Measurements from ENCODE around the gene LMX1B. TPM values are rescaled to one million over a fixed set of nuclear protein-coding genes. Genes with fewer than 3 reads are reported as not detected.

LMX1B gene
- total RNA-seq, 1 donor from 2014 or later, result 0.27 TPM

- Mint-ChIP-seq H3K4me1 (ENCODE audit: unreplicated experiment) (peaks cover 9% of the 10 kb centered on the region), H3K36me3 (ENCODE audit: unreplicated experiment) (no peaks in the 10 kb centered on the region), H3K27ac (ENCODE audit: unreplicated experiment) (no peak overlapping the region), H3K4me3 (ENCODE audit: unreplicated experiment) (no peak overlapping the region), H3K9me3 (ENCODE audit: unreplicated experiment) (no peaks in the 10 kb centered on the region), H3K27me3 (ENCODE audit: unreplicated experiment) (peaks cover 66% of the 10 kb centered on the region)
- DNase-seq (ENCODE audit: extremely low spot score, unreplicated experiment), result no peak
- TF ChIP-seq, protein P1, sequence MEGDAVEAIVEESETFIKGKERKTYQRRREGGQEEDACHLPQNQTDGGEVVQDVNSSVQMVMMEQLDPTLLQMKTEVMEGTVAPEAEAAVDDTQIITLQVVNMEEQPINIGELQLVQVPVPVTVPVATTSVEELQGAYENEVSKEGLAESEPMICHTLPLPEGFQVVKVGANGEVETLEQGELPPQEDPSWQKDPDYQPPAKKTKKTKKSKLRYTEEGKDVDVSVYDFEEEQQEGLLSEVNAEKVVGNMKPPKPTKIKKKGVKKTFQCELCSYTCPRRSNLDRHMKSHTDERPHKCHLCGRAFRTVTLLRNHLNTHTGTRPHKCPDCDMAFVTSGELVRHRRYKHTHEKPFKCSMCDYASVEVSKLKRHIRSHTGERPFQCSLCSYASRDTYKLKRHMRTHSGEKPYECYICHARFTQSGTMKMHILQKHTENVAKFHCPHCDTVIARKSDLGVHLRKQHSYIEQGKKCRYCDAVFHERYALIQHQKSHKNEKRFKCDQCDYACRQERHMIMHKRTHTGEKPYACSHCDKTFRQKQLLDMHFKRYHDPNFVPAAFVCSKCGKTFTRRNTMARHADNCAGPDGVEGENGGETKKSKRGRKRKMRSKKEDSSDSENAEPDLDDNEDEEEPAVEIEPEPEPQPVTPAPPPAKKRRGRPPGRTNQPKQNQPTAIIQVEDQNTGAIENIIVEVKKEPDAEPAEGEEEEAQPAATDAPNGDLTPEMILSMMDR (IDR thresholded peaks at IDR 0.05), result no peak
These were observed 14.4 kb downstream of the LMX1B start for GRCh38 chr9:126628146-126628545.

GRCh38 chr9:126628969-126629674 is 15.4 kb downstream of the LMX1B start:
- no peak overlapping the region for H3K27ac Mint-ChIP-seq (ENCODE audit: unreplicated experiment)
- H3K9me3 Mint-ChIP-seq (ENCODE audit: unreplicated experiment), result no peaks in the 10 kb centered on the region
- H3K4me1 Mint-ChIP-seq (ENCODE audit: unreplicated experiment), result peaks cover 9% of the 10 kb centered on the region
- H3K36me3 Mint-ChIP-seq (ENCODE audit: unreplicated experiment), result no peaks in the 10 kb centered on the region
- TF ChIP-seq, protein P1 (IDR thresholded peaks at IDR 0.05), result no peak
- peaks cover 57% of the 10 kb centered on the region for H3K27me3 Mint-ChIP-seq (ENCODE audit: unreplicated experiment)
- no peak for DNase-seq (ENCODE audit: extremely low spot score, unreplicated experiment)
- no peak overlapping the region for H3K4me3 Mint-ChIP-seq (ENCODE audit: unreplicated experiment)

DNA sequence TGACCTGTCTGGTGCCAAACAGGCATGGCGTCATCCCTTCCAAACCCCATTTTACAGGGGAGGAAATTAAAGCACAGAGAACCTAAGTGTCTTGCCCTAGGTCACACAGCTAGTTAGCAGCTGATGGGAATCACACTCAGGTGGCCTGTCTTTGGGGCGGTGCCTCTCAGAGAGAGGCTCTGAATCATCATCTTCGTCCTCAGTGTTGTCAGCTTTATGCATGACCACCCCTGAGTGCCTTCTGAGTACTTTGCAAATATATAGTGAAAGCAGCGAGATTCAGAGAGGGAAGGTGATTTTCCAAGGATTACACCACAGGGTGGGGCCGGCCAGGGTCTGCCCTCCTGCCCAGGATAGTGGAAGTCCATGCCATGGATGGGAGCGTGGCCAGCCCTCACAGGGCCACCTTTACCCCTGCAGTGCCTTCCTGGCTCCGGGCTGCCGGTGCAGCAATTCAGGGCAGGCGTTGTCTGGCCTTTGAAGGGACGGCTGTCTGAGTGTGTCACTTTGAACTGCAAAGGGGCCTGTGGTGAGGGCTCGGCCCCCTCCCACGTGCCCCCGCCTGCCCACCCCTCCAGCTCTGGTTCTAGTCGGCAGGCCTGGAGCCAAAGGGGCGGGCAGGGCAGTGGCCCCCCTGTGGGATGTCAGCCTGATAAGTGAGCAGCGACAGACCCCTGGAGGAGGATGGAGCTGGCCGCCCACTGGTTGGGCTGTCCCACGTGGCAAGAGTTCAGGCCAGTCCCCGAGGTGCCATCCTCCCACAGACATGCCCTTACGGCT is 16.9 kb downstream of the LMX1B start:
- no peaks in the 10 kb centered on the region for H3K9me3 Mint-ChIP-seq (ENCODE audit: unreplicated experiment)
- H3K27ac Mint-ChIP-seq (ENCODE audit: unreplicated experiment), result no peak overlapping the region
- peaks cover 9% of the 10 kb centered on the region for H3K4me1 Mint-ChIP-seq (ENCODE audit: unreplicated experiment)
- no peaks in the 10 kb centered on the region for H3K36me3 Mint-ChIP-seq (ENCODE audit: unreplicated experiment)
- DNase-seq (ENCODE audit: extremely low spot score, unreplicated experiment), result no peak
- TF ChIP-seq, protein P1 (IDR thresholded peaks at IDR 0.05), result no peak
- H3K4me3 Mint-ChIP-seq (ENCODE audit: unreplicated experiment), result no peak overlapping the region
- peaks cover 46% of the 10 kb centered on the region for H3K27me3 Mint-ChIP-seq (ENCODE audit: unreplicated experiment)

- DNase-seq (ENCODE audit: extremely low spot score, unreplicated experiment), result no peak
- no peaks in the 10 kb centered on the region for H3K9me3 Mint-ChIP-seq (ENCODE audit: unreplicated experiment)
- peaks cover 44% of the 10 kb centered on the region for H3K27me3 Mint-ChIP-seq (ENCODE audit: unreplicated experiment)
- H3K27ac Mint-ChIP-seq (ENCODE audit: unreplicated experiment), result no peak overlapping the region
- no peaks in the 10 kb centered on the region for H3K36me3 Mint-ChIP-seq (ENCODE audit: unreplicated experiment)
- H3K4me1 Mint-ChIP-seq (ENCODE audit: unreplicated experiment), result peaks cover 3% of the 10 kb centered on the region
- TF ChIP-seq, protein P1 (IDR thresholded peaks at IDR 0.05), result no peak
- H3K4me3 Mint-ChIP-seq (ENCODE audit: unreplicated experiment), result no peak overlapping the region
These were observed 17.5 kb downstream of the LMX1B start for GRCh38 chr9:126631254-126631653.

DNA sequence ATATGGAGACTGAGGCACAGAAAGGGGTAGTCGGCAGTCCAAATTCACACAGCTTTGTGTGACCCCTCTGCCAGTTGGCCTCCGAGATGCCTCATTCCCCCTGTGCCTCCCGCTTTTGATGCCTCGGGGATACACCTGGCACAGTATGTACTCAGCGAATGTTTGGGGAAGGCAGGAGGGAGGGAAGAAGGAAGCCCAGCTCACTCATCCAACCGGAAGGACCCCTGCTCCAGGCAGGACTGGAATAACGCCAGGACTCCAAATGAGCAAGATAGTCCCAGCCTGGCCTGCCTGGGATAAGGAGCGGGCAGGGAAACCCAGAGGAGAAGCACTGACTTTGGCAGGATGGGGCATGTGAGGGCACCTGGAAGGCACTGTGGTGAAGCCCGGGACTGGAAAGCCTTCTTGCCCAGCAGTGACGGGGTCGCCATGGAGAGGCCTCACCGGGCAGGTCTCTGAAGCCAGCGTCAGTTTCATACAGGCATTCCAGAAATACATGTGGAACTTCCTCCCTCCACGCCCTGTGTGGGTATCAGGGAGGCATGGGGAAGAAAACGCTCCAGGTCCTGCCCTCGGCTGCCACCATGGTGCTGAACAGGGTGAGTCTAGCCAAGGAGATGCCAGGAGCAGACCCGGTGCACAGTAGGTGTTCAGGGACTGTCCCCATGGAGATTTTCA is 20.3 kb downstream of the LMX1B start:
- DNase-seq (ENCODE audit: extremely low spot score, unreplicated experiment), result no peak
- no peak overlapping the region for H3K27ac Mint-ChIP-seq (ENCODE audit: unreplicated experiment)
- no peak overlapping the region for H3K4me3 Mint-ChIP-seq (ENCODE audit: unreplicated experiment)
- no peaks in the 10 kb centered on the region for H3K9me3 Mint-ChIP-seq (ENCODE audit: unreplicated experiment)
- no peaks in the 10 kb centered on the region for H3K36me3 Mint-ChIP-seq (ENCODE audit: unreplicated experiment)
- TF ChIP-seq, protein P1 (IDR thresholded peaks at IDR 0.05), result no peak
- H3K27me3 Mint-ChIP-seq (ENCODE audit: unreplicated experiment), result peaks cover 33% of the 10 kb centered on the region
- peaks cover 2% of the 10 kb centered on the region for H3K4me1 Mint-ChIP-seq (ENCODE audit: unreplicated experiment)

Measured in osteocyte (in vitro differentiated cells).